DMS 273 treated with DMSO at 0.1 percent for 48 hours (cell line): ENCODE measurements around the gene FBXO24.
"Not testable (repeated sequence)": the region's sequence is repeated elsewhere in the genome, so short reads cannot be mapped to it uniquely, and the experiment has no call there.

ENCODE experiments used
- DNase-seq: peaks from one replicate; lab custom pipeline; 2025; lab: John Stamatoyannopoulos, UW

FBXO24 gene

GRCh38 chr7:100586266-100587025, at the start of gene FBXO24:
Gene FBXO24 (plus strand): TSS chr7:100586328. CDS start chr7:100586626, 298 bp downstream.
- DNase-seq: peak; percentile 100

GRCh38 chr7:100536695-100537094, 49.4 kb upstream of the FBXO24 start:
- DNase-seq: not testable (repeated sequence)

GRCh38 chr7:100538348-100538653, 47.8 kb upstream of the FBXO24 start:
- DNase-seq: no peak

- DNase-seq: peak; percentile 99
These were observed 47.3 kb upstream of the FBXO24 start, which contains the start of gene AGFG2 for GRCh38 chr7:100538654-100539435. Gene AGFG2 (plus strand): TSS chr7:100539203. CDS start chr7:100539347, 144 bp downstream.

GRCh38 chr7:100539436-100540006, 46.6 kb upstream of the FBXO24 start:
- no peak for DNase-seq

GRCh38 chr7:100540073-100540723, 45.9 kb upstream of the FBXO24 start:
- no peak for DNase-seq

GRCh38 chr7:100541309-100541708, 44.8 kb upstream of the FBXO24 start:
- not testable (repeated sequence) for DNase-seq

- no peak for DNase-seq
These were observed 42.5 kb upstream of the FBXO24 start for GRCh38 chr7:100543586-100543985.

- DNase-seq: no peak
These were observed 41.7 kb upstream of the FBXO24 start for GRCh38 chr7:100544386-100544785.

- DNase-seq: no peak
These were observed 41.2 kb upstream of the FBXO24 start for GRCh38 chr7:100544967-100545359.

GRCh38 chr7:100545360-100546128, 40.6 kb upstream of the FBXO24 start:
- peak; percentile 40 for DNase-seq

GRCh38 chr7:100546129-100546925, 39.8 kb upstream of the FBXO24 start:
- no peak for DNase-seq

GRCh38 chr7:100546926-100547800, 39.0 kb upstream of the FBXO24 start:
- no peak for DNase-seq

GRCh38 chr7:100547872-100548271, 38.3 kb upstream of the FBXO24 start:
- DNase-seq: no peak

GRCh38 chr7:100548446-100548845, 37.7 kb upstream of the FBXO24 start:
- DNase-seq: not testable (repeated sequence)

GRCh38 chr7:100552532-100552931, 33.6 kb upstream of the FBXO24 start:
- no peak for DNase-seq

- DNase-seq: no peak
These were observed 33.1 kb upstream of the FBXO24 start for GRCh38 chr7:100553032-100553431.

GRCh38 chr7:100555701-100556100, 30.4 kb upstream of the FBXO24 start:
- DNase-seq: no peak

GRCh38 chr7:100556541-100556940, 29.6 kb upstream of the FBXO24 start:
- no peak for DNase-seq

- DNase-seq: no peak
These were observed 27.0 kb upstream of the FBXO24 start for GRCh38 chr7:100559127-100559526.
